PC-9 (cell line): ENCODE data around the gene BTAF1.

Experiments
- EZH2 ChIP-seq: fragments of 200-600 bp; sonication (generic); IDR thresholded peaks from 2 replicates; pipeline ENCODE4 v1.8.0; 2017; ENCODE audit warnings: antibody characterized with exemption, low read depth
- TF ChIP-seq, protein P1 (sequence below): fragments of 200-600 bp; sonication (generic); conservative IDR thresholded peaks from 2 replicates; pipeline ENCODE4 v1.6.1; 2017; ENCODE audit warnings: mixed run types, antibody characterized with exemption, mild to moderate bottlenecking, moderate library complexity

DNA sequence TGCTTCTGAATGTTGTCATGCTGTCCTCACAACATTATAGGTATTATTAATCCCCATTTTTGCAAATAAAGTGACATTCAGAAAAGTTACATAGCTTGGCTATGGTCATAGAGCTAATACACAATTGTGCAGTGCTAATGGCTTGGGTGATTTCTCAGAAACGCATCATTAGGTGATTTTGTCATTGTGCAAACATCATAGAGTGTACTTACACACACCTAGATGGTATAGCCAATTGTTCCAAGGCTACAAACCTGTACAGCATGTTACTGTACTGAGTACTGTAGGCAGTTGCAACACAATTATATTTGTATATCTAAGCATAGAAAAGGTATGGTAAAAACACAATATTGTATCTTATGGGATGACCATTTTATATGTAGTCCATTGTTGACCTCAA lies 91.0 kb downstream of the BTAF1 start:
- TF ChIP-seq, protein P1, sequence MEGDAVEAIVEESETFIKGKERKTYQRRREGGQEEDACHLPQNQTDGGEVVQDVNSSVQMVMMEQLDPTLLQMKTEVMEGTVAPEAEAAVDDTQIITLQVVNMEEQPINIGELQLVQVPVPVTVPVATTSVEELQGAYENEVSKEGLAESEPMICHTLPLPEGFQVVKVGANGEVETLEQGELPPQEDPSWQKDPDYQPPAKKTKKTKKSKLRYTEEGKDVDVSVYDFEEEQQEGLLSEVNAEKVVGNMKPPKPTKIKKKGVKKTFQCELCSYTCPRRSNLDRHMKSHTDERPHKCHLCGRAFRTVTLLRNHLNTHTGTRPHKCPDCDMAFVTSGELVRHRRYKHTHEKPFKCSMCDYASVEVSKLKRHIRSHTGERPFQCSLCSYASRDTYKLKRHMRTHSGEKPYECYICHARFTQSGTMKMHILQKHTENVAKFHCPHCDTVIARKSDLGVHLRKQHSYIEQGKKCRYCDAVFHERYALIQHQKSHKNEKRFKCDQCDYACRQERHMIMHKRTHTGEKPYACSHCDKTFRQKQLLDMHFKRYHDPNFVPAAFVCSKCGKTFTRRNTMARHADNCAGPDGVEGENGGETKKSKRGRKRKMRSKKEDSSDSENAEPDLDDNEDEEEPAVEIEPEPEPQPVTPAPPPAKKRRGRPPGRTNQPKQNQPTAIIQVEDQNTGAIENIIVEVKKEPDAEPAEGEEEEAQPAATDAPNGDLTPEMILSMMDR: no peak
- no peak for TF ChIP-seq EZH2
